Iris pigment epithelial cell (primary cell): ENCODE data around the gene KSR1.
"Not testable (repeated sequence)": the region's sequence is repeated elsewhere in the genome, so short reads cannot be mapped to it uniquely, and the experiment has no call there.

ENCODE experiments used
- DNase-seq: peaks from one replicate; pipeline ENCODE4 v3.0.0-alpha.2; 2011; ENCODE audit warnings: low read depth

The KSR1 gene

DNA sequence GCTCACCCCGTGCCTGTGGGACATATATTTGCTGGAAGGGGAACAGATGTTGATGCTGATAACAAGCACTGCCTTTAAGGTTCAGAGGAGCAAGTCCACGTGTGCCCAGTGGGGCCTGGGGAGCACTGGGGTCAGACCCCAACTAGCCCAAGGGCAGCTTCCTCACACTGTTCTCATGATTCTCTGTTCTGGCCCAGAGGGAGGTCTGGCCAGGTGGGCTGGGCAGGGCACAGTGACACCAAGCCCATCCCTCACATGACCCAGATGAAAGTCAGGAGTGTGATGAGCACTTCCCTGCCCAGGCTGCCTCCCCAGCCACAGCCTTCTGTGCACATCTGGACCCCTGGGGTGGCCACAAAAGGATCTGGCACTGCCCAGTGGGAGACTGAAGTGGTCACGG is 29.8 kb upstream of the KSR1 start:
- DNase-seq: not testable (repeated sequence)

DNA sequence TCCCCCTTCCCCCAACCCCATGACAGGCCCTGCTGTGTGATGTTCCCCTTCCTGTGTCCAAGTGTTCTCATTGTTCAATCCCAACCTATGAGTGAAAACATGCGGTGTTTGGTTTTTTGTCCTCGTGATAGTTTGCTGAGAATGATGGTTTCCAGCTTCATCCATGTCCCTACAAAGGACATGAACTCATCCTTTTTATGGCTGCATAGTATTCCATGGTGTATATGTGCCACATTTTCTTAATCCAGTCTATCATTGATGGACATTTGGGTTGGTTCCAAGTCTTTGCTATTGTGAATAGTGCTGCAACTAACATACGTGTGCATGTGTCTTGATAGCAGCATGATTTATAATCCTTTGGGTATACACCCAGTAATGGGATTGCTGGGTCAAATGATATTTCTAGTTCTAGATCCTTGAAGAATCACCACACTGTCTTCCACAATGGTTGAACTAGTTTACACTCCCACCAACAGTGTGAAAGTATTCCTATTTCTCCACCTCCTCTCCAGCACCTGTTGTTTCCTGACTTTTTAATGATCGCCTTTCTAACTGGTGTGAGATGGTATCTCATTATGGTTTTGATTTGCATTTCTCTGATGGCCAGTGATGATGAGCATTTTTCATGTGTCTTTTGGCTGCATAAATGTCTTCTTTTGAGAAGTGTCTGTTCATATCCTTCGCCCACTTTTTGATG is 28.9 kb upstream of the KSR1 start:
- DNase-seq: not testable (repeated sequence)

DNA sequence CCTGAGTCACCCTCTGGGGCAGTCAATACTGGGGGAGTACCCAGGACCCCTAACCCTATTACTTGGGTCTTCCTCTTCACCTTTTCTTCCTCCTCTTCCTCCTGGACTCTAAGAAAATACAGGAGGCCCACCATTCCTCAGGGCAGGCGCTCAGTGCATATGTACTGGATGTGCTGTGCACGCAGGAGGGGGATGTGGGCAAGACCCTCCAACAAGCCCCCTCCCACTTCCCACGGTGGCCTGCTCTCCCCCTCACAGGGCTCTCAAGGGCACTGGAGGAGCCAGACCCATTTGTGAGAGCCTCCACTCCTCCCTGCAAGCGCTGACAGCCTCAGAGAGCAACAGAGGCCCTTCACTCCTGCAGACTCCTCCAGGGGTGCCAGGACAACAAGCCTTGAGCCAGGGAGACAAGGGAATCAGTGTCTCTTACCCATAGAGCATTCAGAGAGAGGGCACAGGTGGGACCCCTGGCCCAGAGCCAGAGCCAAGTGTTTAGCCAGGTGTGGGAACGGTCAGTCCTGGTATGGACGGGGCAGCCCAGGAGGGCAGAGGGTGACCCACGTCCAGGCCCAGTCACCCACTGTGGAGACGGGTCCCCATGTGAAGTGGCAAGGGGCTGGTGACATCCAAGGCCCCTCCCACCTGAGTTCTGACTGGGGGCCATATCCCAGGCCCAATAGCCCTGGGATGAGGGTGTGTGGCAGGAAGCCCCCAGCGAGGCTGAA is 27.3 kb upstream of the KSR1 start:
- no peak for DNase-seq

DNA sequence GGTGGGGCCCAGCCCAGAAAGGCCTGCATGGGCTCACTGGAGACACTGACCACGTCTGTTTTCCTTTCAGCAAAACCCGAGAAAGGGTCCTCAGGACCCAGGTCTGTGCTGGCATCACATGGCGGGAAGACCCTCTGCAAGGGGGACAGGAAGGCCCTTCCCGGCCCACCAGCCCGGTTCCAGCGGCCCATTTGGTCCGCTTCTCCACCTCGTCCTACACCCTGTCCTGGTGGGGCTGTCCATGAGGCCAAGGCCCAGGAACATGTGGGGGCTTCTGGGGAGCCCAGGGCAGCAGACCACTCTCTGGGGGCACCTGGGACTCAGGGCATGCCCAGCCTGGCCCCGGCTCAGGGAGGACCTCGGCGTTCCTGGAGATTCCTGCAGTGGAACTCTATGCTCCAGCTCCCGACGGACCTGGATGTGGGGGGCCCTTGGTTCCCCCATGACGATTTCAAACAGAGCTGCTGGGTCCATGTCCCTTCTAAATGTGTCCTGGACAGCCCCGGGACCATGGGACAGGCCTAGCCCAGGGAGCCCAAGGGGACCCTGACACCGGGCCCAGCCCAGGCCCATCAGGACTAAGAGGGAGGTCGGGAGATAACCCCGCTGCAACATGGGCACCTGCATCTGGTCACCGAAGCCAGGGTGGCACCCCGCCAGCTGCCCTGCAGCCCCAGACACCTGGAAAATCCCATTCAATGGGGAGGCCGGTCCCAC is 26.4 kb upstream of the KSR1 start:
- DNase-seq: no peak

DNA sequence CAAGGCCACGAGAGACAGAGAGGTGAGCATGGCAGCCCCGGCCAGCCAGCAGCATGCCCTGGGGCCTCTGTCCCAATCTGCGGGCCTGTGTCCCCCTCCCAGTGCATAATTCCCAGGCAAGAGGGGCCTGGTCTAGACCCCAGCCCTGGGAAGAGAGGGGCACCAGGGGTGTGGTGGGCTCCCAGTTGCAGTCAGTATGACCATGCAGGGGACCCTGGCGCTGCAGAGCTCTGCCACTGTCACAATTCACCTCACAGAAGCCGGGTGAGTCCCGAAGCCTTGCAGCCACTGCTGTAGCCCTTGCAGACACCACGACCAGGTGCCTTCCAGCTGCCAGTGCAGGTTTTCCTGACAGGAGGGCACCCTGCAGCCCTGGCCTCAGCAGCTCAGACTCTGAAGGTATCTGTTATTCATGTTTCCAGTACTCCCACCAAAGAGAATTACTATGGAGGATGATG is 25.8 kb upstream of the KSR1 start:
- no peak for DNase-seq

DNA sequence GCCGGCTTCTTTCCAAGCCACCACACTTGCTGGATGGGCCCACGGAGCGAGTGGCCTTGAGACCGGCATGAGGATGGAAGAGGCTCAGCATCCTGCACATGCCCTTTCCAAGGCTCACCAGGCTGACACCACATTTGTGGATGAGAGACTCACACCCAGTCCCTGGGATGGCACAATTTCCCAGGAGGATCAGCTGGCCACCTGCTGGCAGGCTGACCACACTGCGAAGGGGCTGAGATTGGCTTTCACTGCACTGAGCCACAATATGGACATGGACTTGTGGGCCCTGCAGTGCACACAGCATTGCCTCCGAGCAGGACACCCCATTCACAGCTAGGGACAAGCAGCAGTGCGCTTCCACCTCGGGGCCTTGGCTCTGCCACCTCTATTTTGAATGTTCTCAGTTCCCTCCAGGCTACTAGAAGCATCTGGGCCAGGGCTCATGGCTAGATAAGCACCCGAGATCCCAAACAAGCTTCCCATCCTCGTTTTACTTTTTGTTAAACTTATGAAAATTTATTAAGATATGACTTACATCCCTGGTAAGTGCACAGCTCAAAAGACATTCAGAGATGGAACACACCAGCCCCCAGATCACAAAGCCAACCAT is 25.3 kb upstream of the KSR1 start:
- peak; percentile 44 for DNase-seq

DNA sequence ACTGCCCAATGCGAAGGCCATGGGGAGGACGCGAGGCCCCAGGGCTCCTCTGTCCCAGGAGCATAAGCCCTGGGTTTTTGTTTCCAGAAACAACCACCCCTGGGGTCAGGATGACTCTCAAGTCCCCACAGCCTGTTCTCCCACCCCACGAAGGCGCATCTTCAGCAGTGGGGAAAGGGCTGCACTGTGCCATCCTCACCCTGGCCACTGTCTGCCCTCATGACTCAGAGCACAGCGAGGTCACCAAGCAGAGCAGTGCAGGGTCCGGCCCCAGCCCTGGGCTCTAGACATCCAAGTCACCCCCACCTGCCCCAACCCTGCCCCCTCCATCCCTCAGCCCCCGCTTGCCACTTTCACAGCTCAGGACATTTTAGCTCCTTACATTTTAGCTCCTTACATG is 22.7 kb upstream of the KSR1 start:
- DNase-seq: no peak

DNA sequence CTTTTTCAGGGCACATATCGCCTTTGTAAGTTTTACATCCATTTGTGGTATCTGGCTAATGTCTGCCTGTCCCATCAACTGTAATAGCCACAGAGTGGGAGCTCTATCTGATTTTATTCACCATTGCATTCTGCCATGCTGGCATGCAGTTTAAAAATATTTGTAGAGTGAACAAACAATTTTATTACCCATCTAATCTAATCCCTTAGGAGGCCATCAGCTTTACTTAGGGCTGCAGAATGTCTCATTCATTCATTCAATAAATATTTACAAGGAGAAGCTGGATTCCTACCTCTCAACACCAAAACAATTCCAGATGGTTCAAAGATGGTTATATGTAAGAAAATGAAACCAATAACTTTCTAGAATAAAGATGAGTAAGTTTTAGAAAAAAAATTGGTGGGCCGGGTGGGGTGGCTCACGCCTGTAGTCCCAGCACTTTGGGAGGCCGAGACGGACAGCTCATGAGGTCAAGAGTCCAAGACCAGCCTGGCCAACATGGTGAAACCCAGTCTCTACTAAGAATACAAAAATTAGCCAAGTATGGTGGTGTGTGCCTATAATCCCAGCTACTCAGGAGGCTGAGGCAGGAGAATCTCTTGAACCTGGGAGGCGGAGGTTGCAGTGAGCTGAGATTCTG is 20.7 kb upstream of the KSR1 start:
- DNase-seq: not testable (repeated sequence)

DNA sequence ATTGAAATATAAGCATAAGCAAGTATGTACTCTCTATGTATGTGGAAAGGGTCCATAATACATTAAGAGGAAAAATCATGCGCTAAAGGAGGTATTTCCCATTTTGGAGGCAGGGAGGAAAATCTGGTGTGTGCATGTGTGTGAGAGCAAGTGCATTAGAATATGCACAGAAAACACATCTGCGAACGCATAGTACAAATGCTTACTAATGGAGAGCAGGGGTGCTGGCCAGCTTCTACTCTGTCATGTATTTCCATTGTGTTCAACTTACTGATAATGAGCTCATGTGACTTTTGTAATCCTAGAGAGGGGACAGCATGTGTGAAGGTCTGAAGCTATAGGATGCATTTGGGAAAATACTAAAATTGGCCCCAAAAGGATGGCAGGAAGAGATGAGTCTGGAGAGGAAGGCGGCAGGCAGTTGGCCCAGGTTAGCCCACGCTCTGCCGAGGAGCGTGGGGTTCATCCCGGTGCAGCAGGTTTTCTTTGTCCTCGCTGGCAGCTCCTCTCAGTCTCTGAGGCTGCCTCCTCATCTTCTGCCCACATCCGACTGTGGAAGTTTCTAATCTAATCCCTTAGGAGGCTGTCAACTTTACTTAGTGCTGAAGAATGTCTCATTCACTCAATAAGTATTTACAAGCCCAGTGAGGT is 17.8 kb upstream of the KSR1 start:
- no peak for DNase-seq

DNA sequence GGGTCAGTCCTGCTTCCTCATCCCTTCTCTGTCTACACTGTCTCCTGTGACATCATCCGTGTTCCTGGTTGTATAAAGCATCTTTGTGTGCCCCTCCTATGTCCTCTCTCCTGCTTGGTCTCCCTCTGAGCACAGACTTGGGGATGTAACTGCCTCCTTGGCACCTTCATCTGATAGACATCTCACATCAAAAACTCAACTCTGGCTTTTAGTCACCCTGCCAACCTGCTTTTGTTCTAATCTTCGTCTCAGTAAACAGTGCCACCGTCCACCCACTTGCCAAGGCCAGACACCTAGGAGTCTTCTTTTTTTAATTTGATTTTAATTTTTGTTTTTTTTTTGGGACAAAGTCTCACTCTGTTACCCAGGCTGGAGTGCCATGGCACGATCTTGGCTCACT is 16.9 kb upstream of the KSR1 start:
- no peak for DNase-seq

DNA sequence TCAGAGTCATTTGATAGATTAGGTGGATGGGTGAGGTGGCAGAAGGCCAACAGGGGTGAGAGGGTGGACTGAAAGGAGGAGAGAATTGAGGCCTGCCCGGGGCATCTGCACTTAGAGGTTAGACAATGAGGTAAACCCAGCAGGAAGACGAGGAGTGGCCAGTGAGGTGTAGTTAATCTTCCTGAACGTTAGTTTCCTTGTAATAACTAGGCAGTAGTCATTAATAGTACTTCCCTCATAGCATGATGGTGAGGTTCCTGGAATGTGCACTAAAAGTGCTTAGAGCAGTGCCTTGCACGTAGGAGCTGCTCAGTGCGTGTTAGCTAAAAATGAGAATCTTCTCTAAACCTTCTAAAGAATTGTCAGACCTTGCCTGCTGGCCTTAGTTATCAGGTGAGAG is 13.5 kb upstream of the KSR1 start:
- no peak for DNase-seq

DNA sequence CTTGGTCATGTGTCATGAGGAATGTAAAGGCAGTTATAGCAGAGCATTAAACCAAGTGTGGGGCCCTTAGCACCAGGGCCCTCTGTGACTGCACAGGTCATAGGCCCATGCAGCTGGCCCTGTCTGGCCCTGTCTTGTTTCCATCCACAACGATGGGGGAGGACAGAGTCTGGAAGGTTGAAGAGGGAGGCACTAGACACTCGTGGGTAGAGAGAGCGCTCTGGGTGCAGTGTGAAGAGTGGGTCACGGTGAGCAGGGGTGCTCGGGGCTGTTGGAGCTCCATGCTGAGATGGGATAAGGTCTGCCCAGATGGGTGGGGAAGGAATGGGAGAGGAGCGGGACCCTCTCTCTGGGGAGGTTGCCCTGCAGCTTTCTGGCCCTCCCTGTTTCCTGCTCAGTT is 12.8 kb upstream of the KSR1 start:
- DNase-seq: no peak

DNA sequence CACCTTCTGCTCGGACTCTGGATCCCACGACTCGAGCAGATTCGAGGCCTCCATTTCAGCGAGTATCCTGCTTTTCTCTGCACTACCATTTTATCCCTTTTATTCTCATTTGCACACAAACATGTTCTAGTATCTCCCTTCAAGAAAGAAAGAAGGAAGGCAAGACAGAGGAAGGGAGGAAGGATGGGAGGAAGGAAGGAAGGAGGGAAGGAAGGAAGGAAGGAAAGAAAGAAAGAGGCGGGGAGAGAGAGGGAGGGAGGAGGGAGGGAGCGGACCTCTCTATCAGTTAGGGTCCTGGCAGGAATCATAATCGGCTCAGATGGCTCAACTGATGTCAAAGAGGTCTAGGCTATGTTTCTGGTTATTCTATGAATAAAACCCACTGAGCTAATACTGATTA is 10.3 kb upstream of the KSR1 start:
- no peak for DNase-seq

DNA sequence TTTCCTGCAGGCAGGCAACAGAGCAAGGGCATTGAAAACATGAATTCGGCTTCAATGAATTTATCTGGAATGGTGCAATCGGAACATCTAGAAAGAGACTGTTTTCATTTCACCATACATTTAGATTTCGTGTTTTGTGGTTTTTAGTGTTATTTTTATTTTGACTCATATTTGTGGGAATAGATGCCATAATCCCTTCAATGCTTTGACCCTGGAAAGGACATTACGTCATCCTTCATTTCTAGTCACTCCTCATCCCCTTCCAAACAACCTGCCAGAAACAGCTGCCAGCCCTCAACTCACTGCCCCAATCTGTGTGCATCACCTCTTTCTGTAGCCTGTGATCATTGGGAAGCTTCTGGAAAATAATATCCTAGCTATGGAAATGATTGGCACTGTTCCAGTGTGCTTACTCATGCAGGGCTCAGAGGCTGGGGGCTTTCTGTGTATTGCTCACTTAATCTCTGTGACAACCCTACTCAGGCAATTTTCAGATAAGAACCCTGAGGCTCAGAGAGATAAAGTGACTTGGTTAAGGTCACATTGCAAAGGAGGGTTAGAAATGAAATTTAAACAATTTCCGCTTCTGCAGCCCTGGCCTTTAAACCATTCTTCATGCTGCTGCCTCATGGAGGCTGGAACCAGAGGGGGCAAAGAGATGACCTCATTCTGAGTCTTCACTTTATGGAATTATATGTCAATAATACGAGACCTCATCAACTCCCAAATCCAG is 9.5 kb upstream of the KSR1 start:
- DNase-seq: peak; percentile 97

DNA sequence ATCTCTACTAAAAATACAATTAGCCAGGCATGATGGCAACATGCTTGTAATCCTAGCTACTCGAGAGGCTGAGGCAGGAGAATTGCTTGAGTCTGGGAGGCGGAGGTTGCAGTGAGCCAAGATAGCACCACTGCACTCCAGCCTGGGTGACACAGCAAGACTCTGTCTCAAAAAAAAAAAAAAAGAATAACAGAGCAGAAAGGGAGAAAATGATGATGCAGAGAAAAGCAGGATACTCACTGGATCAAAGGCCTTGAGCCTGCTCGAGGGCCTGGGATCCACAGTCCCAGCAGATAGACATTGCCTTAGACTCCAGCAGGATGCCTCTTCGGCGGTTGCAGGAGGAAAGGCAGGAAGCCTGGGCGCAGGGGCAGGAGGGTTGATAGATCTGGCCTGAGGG is 7.7 kb upstream of the KSR1 start:
- not testable (repeated sequence) for DNase-seq

DNA sequence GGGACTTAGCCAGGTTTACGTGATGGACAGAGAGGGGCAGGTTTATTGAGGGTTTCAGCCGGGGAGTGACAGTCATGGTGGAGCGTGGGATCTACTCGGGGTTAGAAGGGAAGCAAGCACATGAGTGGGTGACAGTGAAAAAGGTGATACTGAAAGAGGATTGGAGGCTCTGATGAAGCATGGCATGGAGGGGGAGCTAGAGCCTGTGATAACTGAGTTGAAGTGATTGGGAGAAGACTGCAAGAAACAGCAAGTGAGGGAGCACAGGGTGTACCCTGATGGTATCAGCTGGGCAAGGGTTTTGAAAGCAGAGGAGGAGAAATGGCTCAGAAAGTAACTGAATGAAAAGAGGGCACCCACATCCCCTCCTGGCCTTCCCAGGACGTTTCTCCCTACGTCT is 6.7 kb upstream of the KSR1 start:
- DNase-seq: no peak

DNA sequence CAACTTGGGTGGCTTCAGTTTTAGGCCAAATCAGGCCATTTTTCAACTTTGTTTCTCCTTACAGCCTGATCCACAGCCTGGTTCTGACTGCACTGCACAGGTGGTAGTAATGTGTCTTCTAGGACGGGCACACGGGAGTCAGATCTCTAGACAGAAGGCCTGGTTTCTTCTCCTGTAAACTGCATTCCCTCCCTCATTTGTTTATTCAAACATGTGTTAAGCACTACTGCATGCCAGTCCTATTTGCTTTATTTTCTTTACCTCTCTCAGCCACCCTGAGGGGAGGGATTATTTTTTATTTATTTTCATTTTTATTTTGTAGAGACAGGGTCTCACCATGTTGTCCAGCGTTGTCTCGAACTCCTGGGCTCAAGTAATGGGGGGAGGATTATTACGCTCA is 6.3 kb upstream of the KSR1 start:
- DNase-seq: no peak

DNA sequence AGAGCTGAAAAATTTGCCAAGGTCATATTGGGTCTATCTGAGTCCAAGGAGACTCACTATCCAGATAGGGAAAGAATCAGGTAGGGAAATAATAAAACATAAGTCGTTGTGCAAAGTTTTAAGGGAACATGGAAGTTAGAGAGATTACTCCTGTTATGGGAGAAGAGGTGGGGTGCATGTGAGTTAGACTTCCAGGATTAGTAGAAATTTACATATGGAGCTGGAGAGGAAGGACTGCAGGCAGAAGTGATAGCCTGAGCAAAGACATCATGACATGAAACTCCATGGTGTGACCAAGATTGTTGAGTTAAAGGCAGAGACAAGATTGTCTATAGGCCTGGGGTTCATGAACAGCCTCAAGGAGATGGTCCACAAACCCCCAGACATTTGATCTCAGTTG is 5.8 kb upstream of the KSR1 start:
- DNase-seq: no peak

DNA sequence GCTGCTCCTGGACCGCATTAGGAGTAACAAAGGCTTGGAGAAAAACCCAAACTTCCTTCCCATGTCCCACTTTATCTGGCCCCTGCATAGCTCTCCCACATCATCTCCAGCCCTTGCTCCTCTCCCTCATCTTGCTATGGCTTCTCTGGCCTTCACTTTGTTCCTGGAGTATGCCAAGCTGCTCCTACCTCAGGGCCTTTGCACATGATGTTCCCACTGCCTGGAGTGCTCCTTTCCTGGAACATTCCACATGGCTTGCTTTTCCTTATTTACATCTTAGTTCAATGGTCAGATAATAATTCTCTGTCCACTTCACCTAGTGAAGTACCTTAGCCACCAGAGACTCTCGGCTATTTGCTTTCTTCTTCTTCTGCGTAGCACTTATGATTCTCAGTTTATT is 4.3 kb upstream of the KSR1 start:
- DNase-seq: no peak

DNA sequence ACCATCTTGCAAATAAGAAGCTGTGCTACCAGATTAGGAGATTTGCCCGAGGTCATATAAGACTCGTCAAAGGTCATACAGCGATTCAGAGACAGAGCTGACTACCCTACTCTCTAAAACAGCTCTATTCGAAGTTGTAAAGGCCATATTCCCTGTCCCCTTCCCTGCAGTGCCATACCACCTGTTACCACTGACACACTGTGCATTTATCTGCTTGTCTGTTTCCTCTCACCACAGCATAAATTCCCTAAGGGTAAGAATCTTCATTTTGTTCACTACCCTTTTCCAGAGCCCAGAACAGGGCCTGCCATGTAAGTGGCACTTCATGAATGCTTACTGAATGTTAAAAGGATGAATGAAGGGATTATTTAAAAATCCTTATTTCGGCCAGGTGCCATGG is 3.4 kb upstream of the KSR1 start:
- DNase-seq: no peak

DNA sequence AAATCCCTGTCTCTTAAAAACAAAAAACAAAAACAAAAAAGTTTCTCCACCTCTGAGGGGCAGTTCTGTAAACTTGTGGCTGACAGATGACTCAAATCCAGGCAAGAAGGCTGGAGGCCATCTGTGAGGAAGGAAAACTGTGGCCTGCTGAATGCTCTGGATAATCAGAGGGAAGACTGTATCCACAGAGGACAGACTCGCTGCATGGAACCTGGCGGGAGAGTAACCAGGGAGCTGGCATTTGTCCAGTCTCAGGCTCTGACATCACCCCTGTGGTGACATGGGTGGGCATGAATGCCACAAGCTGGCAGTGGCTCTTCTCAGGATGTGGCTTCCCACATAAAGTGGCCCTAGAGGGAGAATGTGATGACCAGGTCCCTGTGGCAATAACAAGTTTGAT is 2.8 kb upstream of the KSR1 start:
- DNase-seq: no peak
